Activated gamma-delta T cell treated with Interleukin-2 at 50 U/mL for 16 hours (primary cell): ENCODE data around the gene KIF6.

ENCODE experiments used
- DNase-seq: peaks from one replicate; pipeline ENCODE4 v3.0.0-alpha.2; 2020

KIF6 gene

DNA sequence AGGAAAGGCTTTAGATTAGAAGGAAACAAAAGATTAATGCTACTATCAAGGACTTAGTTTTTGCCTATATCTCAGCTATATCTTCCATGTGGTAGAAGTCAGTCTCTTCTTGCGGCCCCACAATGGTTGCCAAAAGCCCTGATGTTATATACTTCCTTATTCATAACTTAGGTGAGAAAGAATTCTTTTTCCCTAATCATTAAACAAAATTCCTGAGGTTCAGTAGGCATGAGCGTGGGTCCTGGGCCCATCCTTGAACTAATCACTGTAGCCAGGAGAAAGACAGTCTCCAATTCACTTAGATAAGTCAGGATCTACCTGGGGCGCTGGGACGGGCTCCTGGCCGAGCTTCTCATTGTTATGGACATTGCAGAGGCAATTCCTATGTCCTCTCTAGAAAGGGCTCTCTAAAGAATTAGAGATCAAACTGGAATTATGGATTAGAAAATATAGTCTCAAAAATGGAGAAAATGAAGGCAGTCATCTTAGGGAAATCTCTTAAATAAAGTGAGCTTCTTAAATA lies 134.3 kb downstream of the KIF6 start:
- DNase-seq: no peak

DNA sequence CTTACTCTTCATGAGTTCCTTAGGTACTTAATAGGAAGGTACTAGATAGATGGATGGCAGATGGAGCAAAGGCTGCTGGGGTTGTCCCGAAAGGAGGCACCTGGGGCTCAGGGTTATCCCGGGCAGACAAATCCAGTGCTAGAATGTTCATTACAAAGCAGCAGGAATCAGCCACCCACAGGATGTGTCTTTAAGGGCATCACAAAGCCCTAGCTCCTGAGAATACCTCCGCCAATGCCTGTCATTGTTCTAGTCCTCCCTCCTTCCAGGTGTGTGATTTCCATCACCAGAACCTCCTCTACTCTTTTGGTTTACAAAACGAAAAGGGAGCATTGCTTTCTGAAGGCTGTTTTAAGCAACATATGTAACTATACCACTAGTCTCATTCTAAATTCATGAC lies 138.1 kb downstream of the KIF6 start:
- DNase-seq: no peak

DNA sequence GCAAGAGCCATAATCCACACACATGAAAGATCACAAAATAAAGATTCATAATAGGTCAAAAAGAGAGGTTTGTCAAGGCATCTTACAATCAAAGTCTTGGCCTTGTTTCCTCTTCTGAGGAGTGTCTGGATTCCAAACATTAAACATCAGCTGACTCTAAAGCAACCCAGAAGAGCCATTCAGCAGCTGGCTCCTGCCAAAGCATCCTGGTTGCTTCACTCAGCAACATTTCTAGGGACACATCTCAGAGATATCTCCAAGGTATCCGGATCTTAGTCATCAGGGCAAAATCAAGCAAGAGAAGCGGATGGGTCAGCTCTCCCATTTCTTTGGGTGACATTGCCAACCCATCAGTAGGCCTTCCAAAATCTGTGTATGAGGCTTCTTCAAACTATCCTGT lies 139.6 kb downstream of the KIF6 start:
- DNase-seq: no peak

DNA sequence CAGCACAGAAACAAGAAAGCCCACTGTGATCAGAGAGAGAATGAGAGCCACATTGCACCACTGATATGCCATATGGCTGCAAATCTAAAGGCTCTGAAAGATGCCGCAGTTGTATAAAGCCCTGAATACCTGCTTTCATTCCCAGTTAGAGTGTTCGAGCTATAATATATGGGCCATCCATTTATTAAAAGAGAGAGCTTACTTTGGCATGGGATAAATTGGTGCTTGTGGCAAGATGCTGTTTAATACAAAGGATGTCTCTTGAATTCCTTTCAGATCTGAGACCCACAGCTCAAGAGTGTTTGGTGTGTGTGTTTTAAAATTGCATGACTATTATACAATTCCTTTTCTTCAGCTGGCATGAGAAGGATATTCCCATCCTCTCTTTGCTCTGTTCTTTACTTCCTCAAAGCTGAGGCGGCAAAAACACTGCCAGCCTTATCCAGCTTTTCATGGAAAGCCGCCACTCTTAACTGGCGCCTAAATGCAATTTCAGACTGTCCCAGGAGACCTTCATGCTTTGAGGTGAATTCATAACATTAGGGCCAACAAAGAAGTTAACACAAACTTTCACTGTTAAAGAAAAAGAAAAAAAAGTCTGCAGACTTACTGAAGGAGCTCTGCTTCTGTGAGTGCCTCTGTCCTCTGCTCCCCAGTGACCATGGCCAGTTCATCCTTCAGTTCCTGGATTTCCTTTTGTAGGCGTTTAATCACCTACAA lies 147.6 kb downstream of the KIF6 start:
- no peak for DNase-seq

DNA sequence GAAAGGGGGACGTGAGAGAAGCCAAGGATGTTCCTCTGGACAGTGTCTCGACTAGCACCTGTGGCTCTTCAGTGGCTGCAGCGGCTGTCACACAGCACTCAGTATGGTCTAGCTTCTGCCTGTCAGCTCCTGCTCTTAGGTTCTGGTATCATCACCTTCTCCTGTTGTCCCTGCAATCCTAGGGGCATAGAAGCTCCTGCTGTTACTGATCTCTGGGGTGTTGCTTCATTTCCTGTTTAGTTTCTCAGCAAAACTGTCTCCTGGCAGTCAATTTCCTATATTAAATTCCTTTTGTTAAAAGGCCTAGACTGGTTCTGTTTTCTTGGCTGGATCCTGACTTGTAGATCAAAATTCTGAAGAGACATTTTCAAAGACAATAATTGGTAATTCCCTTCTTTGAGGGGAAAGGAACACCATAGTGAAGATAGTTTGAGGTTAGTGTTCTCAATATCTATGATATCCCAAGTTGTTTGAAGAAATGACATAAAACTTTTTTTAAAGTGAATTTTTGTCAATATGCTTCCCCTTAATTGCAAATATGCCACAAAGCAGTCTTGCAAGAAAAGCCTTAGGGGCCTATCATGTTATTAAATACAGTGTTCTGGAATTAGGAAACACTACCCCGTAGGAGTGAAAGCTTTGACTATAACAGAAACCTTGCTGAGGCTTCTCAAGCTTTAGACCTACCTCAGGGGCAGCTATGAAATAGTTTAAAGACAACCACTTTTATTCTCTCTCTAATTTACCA lies 148.5 kb downstream of the KIF6 start:
- no peak for DNase-seq

DNA sequence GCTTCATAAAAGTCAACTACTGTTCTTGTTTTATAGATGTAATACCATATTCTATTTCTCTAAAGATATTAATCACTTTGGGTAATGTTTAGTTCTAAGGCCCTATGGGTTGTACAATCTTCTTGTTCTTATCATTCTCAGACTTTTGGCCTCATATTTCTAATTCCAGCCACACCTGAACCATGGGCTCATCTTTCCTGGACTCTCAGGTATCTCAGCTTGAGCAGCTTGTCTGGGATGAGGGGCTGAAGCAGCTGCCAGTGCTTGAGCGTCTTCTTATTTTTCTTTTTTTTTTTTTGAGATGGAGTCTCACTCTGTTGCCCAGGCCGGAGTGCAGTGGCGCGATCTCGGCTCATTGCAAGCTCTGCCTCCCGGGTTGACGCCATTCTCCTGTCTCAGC lies 150.2 kb downstream of the KIF6 start:
- no peak for DNase-seq

DNA sequence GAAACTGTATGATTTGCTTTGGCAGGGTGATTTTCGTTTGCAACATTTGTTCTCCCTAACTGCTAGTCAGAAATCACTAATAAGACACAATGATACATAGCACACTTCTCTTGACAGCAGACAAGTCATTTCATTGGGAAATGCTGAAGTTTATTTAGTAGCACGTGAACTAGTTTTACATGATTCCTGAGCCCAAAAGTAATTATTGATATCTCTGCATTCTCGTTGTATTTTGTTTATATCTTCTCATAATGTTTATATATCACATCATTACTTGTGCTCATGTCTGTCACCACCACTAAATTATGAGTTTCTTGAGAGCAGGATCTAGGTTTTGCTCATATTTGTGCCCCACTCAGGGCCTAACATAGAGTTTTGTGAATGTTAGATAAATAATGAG lies 151.7 kb downstream of the KIF6 start:
- DNase-seq: no peak

DNA sequence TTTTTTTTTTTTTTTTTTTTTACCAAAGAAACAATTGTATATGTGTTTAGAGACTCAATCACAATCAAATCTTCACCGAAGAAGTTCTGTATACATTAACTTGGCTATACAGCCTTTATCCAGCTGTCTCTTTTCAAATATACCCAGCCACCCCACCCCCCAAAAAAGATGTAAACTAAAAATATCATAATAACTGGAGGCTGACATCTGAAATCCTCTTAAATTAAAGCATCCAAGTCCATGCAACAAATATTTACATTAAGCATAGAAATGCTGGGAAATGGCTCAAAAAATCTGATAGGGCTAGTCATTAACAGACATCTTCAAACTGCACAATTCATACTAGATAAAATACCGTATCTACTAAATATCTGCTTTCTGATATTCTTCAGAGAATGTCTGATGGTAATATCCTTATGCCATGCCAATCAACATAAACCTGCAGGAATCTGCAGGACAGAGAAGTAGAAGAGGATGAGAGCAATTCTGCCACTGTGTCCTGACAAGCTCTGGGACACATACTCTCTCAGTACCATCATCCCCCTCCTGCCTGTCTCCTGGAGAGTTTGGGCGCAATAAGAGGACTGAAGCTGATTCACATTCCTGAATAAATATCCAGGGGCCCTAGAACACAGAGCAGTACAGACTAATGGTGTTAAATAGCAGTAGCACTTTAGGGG lies 152.4 kb downstream of the KIF6 start:
- no peak for DNase-seq

DNA sequence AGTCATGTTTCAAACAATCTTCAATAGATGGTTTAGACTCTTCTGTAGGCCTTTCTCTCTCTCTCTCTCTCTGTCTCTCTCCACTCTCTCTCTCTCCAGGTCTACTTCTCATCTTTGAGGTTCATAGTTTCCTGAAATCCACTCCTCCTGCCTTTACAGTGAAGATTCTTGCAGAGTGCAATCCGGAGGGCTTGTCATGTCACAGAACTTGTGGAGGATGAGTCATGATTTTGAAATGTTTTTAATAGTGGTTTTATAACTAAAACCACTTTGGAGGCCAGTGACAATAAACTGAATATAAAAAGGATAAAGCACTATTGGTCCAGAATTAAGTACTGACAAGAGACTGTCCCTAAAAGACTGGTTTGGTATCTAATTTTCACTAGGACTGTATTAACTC lies 156.3 kb downstream of the KIF6 start:
- no peak for DNase-seq

DNA sequence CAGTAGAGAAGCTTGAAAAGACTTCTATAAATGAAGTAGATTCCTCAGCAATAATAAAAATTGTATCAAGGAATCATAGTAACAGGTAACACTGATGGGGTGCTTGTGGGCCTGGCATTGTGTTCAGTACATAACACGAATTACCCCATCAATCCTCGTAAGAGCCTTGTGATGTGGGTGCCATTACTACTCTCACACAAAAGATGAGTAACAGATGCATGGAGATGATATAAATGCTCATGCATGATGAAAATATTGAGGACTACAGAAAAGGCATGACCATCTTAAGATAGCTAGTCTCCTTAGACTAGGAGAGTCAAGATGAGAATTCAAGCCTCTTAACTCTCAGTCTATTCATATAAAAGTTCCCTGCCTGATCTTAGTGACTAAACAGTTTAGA lies 158.1 kb downstream of the KIF6 start:
- no peak for DNase-seq

DNA sequence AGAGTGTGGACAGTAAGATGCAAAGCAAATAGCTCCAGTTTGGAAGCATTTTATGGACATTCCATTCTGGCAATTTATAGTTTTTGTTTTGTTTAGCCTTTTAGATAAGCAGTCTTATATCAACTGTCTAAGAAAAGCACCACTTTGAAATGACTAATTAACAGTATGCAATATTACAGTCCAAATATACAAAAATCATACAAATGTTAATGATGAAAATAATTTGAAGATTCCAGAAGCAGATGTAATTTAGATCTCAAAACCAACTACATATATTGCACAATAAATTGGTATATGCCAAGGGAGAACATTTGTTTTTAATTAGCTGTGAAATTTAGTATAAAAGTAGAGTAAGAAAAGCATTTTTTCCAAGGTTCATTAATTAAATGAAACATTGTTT lies 158.8 kb downstream of the KIF6 start:
- no peak for DNase-seq

DNA sequence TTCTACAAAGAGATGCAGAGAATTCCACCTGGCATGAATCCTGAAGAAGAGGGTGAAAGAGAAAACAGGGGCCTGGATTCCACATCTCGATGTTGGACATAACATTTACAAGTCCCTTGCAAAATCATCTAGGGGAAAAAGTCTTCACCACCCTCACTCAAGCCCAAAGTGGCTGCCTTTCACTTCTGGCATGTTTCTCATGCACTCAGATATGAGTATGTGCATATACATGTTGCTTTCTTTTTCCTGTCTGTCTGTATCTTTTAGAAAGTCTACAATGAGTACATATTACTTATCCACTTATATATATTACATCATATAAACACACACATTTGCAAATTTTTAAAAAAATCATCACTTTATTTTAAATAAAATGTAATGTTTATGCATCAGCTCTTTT lies 159.3 kb downstream of the KIF6 start:
- DNase-seq: no peak

DNA sequence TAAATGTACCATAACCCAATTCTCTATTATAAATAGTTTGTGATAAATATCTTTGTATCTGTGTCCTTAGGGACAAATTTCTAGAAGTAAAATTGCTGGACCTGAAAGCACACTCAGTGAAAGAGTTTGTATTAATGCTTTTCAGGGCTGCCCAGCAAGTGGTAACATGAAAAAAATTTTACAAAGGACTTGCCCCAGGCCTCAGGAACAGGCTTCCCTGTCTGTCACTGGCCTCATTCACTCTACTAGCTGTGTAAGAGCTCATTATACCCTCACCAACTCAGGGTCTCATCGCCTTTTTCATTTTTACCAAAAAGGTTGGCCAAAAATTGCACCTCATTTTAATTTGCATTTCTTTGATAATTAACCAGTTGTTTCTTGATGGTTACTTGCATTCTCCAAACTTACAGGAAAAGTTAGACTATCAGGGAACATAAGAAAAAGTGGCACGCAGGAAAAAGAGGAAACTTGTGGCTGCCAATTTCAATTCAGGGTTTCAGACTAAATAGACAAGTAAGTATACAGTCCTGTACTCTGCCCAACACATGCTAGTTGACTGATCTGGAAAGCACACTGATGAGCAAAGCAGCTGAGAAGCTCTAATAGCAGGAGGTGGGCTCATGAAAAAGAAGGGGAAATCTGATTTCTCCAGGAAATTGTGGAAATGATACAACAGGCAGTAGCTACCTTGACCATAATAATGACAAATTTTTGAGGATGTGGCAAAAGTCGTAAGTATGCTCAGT lies 161.5 kb downstream of the KIF6 start:
- no peak for DNase-seq

DNA sequence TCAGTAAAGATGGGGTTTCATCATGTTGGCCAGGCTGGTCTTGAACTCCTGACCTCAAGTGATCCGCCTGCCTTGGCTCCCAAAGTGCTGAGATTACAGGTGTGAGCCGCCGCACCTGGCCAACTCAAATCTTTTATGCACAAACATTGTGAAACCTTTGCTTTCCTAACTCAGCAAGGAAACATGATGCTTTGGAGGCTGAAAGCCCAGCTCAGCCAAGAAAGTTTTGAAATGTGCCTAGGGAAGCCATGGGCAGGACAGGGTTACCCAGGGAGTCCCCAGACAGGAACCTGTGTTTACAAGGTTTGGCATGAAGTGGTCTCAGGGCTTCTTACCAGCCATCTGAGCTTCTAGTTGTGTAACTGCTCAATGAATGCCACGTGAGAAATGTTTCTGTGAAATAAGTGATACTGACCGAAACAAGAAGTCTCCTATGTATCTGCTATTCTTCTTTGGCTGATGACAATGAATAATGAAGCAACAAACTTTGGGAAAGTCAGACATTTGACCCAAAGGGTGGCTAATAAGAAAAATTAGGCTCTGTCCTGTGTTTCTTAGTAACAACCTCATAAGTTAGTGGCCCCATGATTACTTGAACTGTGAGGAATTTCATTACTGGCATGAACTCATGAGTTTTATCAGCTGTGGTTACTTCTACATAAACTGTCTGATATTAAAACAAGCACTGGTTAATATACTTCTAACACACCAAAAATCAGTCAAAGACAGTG lies 163.5 kb downstream of the KIF6 start:
- no peak for DNase-seq

DNA sequence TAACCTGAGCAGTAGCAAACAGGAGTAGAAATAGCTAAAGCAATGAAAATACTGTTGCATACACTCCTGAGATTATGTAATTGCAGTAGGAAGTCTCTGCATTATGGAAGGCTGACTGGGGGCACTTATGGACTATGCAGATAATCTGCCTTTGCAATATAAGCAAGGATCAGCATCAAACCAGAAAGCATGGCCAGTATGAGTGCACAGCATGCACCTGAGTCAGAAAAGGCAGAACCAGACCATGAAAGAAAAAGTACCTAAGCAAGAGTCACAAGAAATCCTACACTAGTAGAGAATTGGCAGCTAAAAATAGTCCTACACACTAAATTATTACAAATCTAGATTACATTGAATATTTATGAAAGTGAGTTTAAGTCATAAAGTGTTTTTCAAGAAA lies 164.3 kb downstream of the KIF6 start:
- DNase-seq: no peak

DNA sequence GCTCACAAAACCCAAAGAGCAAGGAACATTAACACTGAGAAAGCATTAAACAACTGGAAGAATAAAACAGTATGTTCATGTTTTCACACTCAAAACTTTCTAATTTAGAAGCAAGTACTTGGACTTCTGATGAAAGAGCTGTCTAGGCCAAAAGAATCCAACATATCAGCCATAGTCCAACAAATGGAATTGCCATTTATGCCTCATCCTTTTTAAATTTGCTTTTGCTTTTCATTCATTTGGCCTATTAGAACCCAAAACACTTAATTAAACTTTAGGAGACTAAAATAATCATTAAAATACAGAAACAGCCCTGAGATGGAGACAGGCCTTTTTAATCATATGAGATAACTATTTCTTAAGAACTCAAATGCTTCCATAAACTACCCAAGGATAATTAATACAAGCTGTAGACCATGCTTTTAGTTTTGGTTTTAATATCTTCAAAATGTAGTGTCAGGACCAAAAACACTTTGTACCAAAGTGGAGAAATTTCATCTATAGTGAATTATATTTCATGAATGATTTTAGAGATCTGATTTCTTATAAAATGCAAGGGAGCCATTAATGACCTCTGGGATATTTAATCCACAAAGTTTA lies 166.5 kb downstream of the KIF6 start:
- no peak for DNase-seq

DNA sequence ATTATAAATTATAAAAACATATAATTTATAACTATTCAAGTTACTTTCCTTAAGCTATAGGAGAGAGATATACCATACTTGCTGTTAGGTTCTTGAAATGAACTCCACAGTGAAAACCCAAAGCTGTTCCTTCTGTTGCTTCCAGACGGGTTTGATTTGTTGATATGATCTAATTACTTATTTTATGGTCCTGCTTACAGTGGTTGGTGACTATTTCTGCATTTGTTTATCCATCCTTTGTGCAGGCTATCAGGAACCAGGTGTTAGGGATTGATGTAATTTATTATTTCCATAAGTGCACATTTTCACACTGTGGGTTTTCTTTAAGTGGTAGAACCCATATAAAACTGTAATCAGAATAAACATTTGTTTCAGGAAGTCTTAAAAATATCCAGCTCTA lies 167.1 kb downstream of the KIF6 start:
- DNase-seq: no peak

DNA sequence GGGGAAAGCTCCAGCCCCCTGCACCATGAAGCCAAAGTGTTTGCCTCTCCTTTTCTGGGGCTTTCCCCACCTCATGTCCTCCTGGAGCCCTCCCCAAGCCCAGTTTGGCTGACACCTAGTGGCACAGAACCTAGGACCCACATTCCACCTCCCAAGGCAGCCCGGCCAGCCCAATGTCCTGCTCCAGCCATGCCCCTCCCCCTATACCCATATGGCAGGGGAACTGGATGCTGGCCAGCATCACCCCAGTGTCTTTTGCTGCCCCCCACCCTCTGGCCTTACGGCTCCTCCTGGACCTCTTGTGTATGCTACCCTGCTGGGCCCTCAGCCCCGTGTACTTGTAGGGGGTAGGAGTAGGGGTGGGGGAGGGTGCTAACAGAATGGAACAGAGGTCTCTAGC lies 170.1 kb downstream of the KIF6 start:
- DNase-seq: no peak

DNA sequence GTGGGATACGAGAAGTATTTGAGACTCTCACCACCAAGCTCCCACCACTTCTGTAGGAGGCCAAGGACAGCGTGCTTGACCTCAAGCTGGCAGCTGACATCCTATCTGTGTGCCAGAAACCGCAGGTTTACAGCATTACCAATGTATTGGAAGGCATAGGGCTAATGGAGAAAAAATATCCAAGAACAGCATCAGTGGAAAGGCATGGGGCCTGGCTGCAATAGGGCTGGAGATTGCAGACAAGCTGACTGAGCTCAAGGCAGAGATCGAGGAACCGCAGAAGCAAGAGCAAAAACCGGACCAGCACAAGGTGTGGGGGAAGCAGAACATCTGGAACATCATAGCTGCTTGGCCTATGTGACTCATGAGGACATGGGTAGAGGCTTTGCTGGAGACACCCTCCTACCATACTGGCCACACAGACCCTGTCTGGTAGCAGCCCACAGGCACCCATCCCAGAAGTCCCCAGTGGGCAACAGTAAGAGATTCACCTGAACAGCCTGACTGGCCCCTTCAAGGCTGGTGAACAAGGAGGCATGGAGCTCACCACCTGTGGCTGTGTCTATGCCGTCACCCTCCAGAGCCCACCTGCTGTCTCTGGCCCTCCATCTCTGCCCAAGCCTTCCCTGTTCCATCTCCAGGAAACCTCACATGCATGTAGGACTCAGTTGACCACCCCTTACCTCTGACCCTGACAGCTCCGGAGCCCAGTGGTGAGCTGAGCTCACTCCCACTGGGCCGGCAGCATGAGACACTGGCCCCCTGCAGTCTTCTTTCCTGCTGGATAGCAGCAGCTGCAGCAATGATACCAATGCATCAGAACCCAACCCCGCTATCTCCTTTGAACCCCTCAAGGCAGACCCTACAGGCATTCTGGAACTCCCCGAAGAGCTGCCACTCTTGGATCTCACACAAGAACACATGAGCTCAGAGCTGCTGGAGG lies 171.1 kb downstream of the KIF6 start:
- DNase-seq: no peak

DNA sequence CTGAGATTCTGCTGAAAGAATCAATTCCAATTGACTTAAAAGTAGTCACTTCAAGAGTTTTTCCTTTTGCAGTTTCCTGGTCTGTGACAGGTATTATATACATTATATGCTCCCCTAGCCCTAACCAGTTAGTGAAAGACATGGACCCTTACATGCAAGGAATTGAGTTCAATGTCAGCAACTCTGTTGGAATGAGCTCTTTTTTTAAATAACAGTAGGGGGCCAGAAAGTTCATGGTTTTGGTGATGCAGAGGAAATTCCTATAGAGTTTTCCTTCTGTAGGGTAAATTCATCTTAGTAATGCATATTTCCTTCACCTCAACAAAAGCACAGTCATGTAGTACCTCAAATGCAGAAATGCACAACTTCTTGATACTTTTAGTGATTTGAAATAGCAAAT lies 172.2 kb downstream of the KIF6 start:
- DNase-seq: no peak

DNA sequence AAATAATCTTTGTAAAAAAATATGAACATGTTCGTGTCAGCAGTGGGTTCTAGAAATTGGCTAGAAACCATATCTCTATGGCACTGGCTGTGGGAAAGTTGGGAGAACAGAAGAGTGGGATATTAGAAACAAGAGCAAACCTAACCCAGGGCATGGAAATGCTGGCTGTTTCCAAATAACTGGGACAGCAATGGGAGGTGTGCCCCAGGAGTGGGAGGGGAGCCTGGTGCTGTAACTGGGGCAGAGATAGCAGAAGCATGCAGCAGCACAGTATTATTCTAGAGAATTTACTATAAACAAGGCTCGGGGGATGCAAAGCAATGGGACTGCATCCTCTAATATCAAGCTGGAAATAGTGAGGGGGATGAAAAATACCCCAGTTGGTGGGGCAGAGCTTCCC lies 175.0 kb downstream of the KIF6 start:
- DNase-seq: no peak
